Measurements from ENCODE around the gene HECTD1.
A peak's percentile ranks its signal among the peaks of the same experiment; 100 is the strongest.
"Not testable (repeated sequence)": the region's sequence is repeated elsewhere in the genome, so short reads cannot be mapped to it uniquely, and the experiment has no call there.

Gene HECTD1

DNA sequence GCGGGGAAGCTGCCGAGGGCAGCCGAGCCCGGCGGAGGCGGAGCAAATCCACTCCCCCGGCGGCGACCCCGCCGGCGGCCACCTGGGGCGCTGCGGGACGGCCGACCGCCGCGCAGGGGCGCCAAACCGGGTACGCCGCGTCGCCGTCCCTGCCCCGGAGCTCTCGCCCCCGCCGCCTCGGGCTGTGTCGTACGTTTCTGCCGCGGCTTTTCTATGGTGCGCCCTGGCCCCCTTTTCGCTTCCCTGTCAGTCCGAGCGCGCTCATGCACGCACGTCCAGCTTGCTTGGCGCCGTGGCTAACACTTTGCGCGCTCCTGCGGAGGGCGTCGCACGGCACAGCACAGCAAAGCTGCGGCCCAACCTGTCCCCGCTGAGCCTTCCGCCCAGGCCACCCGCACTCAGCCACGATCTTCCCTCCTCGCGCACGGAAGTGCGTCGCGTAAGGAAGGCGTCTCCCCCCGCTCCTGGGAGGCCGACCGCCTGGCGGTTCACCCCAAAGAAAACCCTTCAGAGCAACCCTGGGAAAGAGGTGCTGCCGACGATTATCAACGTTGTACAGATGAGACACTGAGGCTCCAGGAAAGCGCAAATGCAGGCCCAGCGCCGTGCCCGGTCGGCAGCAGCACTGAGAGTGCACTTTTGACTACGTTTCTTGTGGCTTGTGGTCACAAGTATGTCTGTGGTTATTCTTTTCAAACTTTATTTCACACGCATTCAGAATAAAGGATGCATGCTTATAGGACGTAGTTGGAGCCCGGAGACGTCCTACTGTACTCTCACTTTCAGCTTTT, at the start of gene HECTD1:
Gene HECTD1, minus strand, starts transcription at position 39 of the 791 bp plus-strand sequence. CDS start 1,857 bp downstream, outside the sequence.
- DNase-seq, result peak; percentile 86 to 96

DNA sequence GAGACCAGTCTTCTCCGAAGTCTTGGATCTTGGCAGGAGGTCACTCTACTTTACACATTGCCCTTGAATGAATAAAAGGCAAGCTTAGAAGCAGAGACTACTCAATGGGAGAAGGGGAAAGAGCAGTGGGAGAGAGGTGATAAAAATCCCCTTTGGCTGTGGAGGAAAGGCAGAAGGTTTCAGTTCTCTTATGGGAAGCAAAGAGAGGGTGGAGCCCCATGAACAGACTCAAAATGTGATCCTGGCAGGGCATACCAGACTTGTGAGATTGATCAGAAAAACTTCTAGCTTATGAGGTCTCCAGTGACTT, 49.6 kb upstream of the HECTD1 start:
- DNase-seq, result no peak

- no peak for DNase-seq
Observed at GRCh38 chr14:31256534-31257243, 49.1 kb upstream of the HECTD1 start.

GRCh38 chr14:31255918-31256317, 48.3 kb upstream of the HECTD1 start:
- not testable (repeated sequence) for DNase-seq

- DNase-seq, result no peak
Observed at GRCh38 chr14:31255286-31255685, 47.7 kb upstream of the HECTD1 start.

GRCh38 chr14:31253746-31254471, 46.3 kb upstream of the HECTD1 start:
- DNase-seq, result no peak

- no peak for DNase-seq
Observed at GRCh38 chr14:31252865-31253264, 45.3 kb upstream of the HECTD1 start.

GRCh38 chr14:31251028-31251958, 43.7 kb upstream of the HECTD1 start:
- DNase-seq, result no peak

GRCh38 chr14:31244626-31245025, 37.0 kb upstream of the HECTD1 start:
- DNase-seq, result no peak

DNA sequence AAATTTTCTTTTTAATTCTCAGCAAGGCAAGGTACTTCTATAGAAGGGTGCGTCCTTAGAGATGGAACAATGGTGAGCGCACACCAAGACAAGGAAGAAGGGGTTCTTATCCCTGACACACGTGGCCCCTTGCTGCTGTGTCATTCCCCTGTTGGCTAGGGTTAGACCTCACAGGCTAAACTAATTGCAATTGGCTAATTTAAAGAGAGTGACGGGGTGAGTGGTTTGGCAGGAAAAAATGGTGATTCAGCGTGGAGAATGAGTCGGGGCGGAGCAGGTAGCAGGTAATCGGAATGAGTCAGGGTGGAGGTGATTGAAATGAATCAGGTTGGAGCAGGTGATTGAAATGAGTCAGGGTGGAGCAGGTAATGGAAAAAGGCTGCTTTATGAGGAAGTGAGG, 36.3 kb upstream of the HECTD1 start:
- DNase-seq, result no peak

GRCh38 chr14:31242161-31242940, 34.8 kb upstream of the HECTD1 start:
- DNase-seq, result not testable (repeated sequence)

GRCh38 chr14:31241450-31242114, 34.0 kb upstream of the HECTD1 start:
- no peak for DNase-seq

DNA sequence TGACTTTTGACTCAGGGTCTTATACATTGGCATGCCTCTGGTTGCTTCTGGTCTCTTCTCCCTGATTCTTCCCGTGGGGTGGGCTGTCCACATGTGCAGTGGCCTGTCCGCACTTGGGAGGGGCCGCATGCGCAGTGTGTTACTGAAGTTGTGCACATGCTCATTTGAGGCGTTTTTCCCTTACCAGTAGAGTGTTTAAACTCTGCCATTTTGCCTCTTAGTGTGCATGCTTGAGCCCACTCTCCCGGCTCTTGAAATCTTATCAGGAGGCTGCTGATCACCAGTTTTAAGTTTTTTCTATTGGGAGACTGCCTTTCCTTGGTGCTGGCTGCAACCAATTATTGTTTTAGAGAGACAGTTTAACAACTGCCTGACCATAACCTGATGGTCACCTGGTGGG, 32.1 kb upstream of the HECTD1 start:
- DNase-seq, result no peak

DNA sequence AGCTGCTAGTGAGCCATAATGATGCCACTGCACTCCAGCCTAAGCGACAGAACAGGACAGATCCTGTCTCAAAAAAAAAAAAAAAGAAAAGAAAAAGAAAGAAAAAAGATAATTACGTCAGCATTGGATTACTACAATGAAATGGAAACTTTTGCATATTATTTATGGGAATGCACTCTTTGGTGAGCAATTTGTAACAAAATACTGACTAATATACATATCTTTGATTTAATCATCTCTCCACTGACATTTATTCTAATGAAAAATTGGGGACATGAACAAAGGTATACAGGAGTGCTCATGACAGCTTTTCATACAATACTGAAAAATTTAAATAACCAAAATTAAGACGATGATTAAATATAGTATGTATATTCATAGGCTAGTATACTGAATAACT, 27.9 kb upstream of the HECTD1 start:
- no peak for DNase-seq

DNA sequence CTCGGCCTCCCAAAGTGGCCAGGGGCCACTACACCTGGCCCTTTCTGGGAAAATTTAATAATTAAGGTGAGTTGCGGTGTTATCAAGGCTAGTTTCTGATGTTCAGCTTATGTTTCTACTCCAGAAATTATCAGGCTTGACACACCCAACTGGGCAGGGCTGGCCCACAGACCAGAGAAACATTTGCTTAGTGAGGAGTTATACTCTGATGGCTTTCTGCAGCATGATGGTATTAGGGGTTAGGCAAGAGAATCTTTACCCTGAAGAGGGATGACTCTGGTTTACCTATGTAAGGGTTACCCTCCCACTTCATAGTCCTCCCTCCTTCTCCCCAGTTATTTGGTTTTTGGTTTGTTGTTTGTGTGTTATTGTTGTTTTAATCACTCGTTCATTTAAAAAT, 24.5 kb upstream of the HECTD1 start:
- no peak for DNase-seq

- not testable (repeated sequence) for DNase-seq
Observed at GRCh38 chr14:31231272-31231671, 23.7 kb upstream of the HECTD1 start.

- no peak for DNase-seq
Observed at GRCh38 chr14:31230573-31230958, 23.0 kb upstream of the HECTD1 start.

DNA sequence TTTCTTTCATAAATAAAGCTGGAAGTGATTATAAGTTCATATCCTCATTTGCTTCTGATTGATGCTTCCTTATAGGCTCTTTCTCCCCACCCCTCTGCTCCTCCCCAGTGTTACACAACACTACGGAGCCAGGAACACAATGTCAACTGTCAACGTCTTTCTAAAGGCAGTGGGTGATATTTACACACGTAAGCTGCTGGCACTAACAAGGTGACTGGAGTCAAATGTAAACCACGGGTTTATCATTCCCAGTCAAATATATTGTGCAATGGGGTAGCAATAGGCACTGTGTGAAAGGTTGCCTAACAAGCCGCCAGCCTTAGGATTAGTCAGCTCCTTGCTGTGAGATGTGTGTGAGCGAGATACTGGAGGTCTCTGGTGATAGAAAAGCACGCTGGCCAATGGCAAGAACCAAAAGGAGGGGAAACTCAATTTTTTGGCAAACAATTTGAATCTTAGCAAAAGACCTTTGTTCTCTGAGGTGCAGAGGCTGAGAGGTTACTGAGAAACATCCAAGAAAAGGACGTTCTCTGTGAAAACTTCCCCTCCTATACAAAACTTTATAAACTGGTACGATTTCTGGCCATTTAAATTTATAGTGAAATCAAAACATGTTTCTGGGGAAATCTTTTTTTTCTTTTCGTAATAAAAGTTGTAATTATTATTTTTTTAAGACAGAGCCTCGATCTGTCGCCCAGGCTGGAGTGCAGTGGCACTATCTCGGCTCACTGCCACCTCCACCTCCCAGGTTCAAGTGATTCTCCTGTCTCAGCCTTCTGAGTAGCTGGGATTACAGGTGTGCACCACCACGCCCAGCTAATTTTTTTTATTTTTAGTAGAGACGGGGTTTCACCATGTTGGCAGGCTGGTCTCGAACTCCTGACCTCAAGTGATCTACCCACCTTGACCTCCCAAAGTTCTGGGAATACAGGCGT, 22.3 kb upstream of the HECTD1 start:
- peak; percentile 29 to 62 for DNase-seq

GRCh38 chr14:31229009-31229408, 21.4 kb upstream of the HECTD1 start:
- no peak for DNase-seq

GRCh38 chr14:31228533-31228932, 20.9 kb upstream of the HECTD1 start:
- DNase-seq, result no peak
